KMS-11 (cell line): ENCODE data around the gene CCRL2.

Experiments
- H2AFZ ChIP-seq: fragments of 200-600 bp; sonication (generic); 2 replicates; pipeline ENCODE4 v1.6.1; 2016; ENCODE audit warnings: antibody characterized with exemption, mixed run types, low read depth
- H3K27ac ChIP-seq: fragments of 200-600 bp; sonication (generic); 2 replicates; pipeline ENCODE4 v1.6.1; 2016; ENCODE audit warnings: mild to moderate bottlenecking, mixed run types
- H3K27me3 ChIP-seq: fragments of 200-600 bp; sonication (generic); 2 replicates; pipeline ENCODE4 v1.6.1; 2017; ENCODE audit warnings: mild to moderate bottlenecking, low read depth, mixed run types, moderate library complexity; ENCODE audit not compliant: insufficient read depth
- H3K36me3 ChIP-seq: fragments of 200-600 bp; sonication (generic); 2 replicates; pipeline ENCODE4 v1.6.1; 2017; ENCODE audit warnings: mild to moderate bottlenecking, mixed run types; ENCODE audit not compliant: insufficient read depth
- H3K4me1 ChIP-seq: fragments of 200-600 bp; sonication (generic); 2 replicates; pipeline ENCODE4 v1.6.1; 2016; ENCODE audit warnings: mild to moderate bottlenecking, low read depth, mixed run types; ENCODE audit not compliant: poor library complexity, severe bottlenecking
- H3K4me2 ChIP-seq: fragments of 200-600 bp; sonication (generic); 2 replicates; pipeline ENCODE4 v1.7.0; 2016; ENCODE audit warnings: mild to moderate bottlenecking, mixed run types
- H3K4me3 ChIP-seq: fragments of 200-600 bp; sonication (generic); IDR thresholded peaks from 2 replicates; pipeline ENCODE4 v1.6.1; 2017; ENCODE audit warnings: low read depth, low read length, mixed read lengths; ENCODE audit not compliant: insufficient read depth
- H3K79me2 ChIP-seq: fragments of 200-600 bp; sonication (generic); 2 replicates; pipeline ENCODE4 v1.6.1; 2016; ENCODE audit warnings: low read depth, mixed run types; ENCODE audit not compliant: insufficient read depth
- H3K9ac ChIP-seq: fragments of 200-600 bp; sonication (generic); 2 replicates; pipeline ENCODE4 v1.6.1; 2016; ENCODE audit warnings: mild to moderate bottlenecking, mixed run types
- H4K20me1 ChIP-seq: fragments of 200-600 bp; sonication (generic); 2 replicates; pipeline ENCODE4 v1.6.1; 2016; ENCODE audit warnings: mild to moderate bottlenecking, mixed run types; ENCODE audit not compliant: insufficient read depth
- CTCF ChIP-seq: fragments of 200-600 bp; sonication (generic); conservative IDR thresholded peaks from 2 replicates; pipeline ENCODE4 v1.6.1; 2017; ENCODE audit warnings: low read depth, mild to moderate bottlenecking, antibody characterized with exemption, low read length, moderate library complexity, mixed read lengths

The CCRL2 gene

GRCh38 chr3:46361408-46362283 is 45.4 kb upstream of the CCRL2 start:
- no peak overlapping the region for H3K4me2 ChIP-seq
- no peaks in the 10 kb centered on the region for H3K27me3 ChIP-seq
- H3K27ac ChIP-seq, result no peak overlapping the region
- no peak for TF ChIP-seq CTCF
- no peaks in the 10 kb centered on the region for H3K79me2 ChIP-seq
- no peak overlapping the region for H3K4me3 ChIP-seq
- peaks cover 26% of the 10 kb centered on the region for H3K4me1 ChIP-seq
- no peak overlapping the region for H3K9ac ChIP-seq
- H4K20me1 ChIP-seq, result no peaks in the 10 kb centered on the region
- H2AFZ ChIP-seq, result no peak overlapping the region
- H3K36me3 ChIP-seq, result no peaks in the 10 kb centered on the region

GRCh38 chr3:46365041-46365440 is 42.0 kb upstream of the CCRL2 start:
- H3K4me3 ChIP-seq, result no peak overlapping the region
- no peaks in the 10 kb centered on the region for H3K36me3 ChIP-seq
- H2AFZ ChIP-seq, result no peak overlapping the region
- H4K20me1 ChIP-seq, result no peaks in the 10 kb centered on the region
- H3K4me2 ChIP-seq, result no peak overlapping the region
- H3K27ac ChIP-seq, result no peak overlapping the region
- H3K9ac ChIP-seq, result no peak overlapping the region
- H3K27me3 ChIP-seq, result no peaks in the 10 kb centered on the region
- TF ChIP-seq CTCF, result no peak
- no peaks in the 10 kb centered on the region for H3K79me2 ChIP-seq
- peaks cover 39% of the 10 kb centered on the region for H3K4me1 ChIP-seq

GRCh38 chr3:46365737-46366524 is 41.1 kb upstream of the CCRL2 start:
- Histone ChIP-seq H3K4me3 (no peak overlapping the region), H3K27me3 (no peaks in the 10 kb centered on the region), H3K36me3 (no peaks in the 10 kb centered on the region), H3K27ac (no peak overlapping the region), H3K4me2 (no peak overlapping the region), H3K4me1 (peaks cover 30% of the 10 kb centered on the region), H4K20me1 (no peaks in the 10 kb centered on the region), H2AFZ (no peak overlapping the region), H3K79me2 (no peaks in the 10 kb centered on the region), H3K9ac (no peak overlapping the region)
- no peak for TF ChIP-seq CTCF

- H3K36me3 ChIP-seq, result no peaks in the 10 kb centered on the region
- no peaks in the 10 kb centered on the region for H4K20me1 ChIP-seq
- no peak for TF ChIP-seq CTCF
- H3K4me2 ChIP-seq, result no peak overlapping the region
- no peak overlapping the region for H3K9ac ChIP-seq
- no peaks in the 10 kb centered on the region for H3K27me3 ChIP-seq
- peak overlapping the region; percentile 53; the same call in 1 of the 2 replicates for H2AFZ ChIP-seq
- no peak overlapping the region for H3K4me3 ChIP-seq
- H3K27ac ChIP-seq, result no peak overlapping the region
- no peaks in the 10 kb centered on the region for H3K79me2 ChIP-seq
- peaks cover 27% of the 10 kb centered on the region for H3K4me1 ChIP-seq
Measured at GRCh38 chr3:46367811-46368210, 39.2 kb upstream of the CCRL2 start.
